Endometrium (tissue), 2 donors: ENCODE measurements around the gene SPNS3.

Source experiments
- FAIRE-seq: peaks from 2 replicates; lab custom pipeline; 2012; peaks lifted over from hg19 to GRCh38; lab: Jason Lieb, UNC
- donor health status: control.
- donor health status: control.

SPNS3 gene

GRCh38 chr17:4488989-4489595, 55.4 kb downstream of the SPNS3 start:
- FAIRE-seq = no peak

- no peak for FAIRE-seq
These were observed 56.4 kb downstream of the SPNS3 start for GRCh38 chr17:4490109-4490591.

- no peak for FAIRE-seq
These were observed 56.9 kb downstream of the SPNS3 start for GRCh38 chr17:4490637-4491061.

GRCh38 chr17:4492721-4493561, 59.2 kb downstream of the SPNS3 start:
- no peak for FAIRE-seq

GRCh38 chr17:4497101-4497824, 63.5 kb downstream of the SPNS3 start:
- FAIRE-seq = no peak

GRCh38 chr17:4498461-4499397, 65.0 kb downstream of the SPNS3 start, which contains the start of gene SPNS2:
TSS of gene SPNS2 (plus strand) at chr17:4498881. CDS start at chr17:4499048, 167 bp downstream.
- no peak for FAIRE-seq

- no peak for FAIRE-seq
These were observed 65.9 kb downstream of the SPNS3 start for GRCh38 chr17:4499431-4500190.

- FAIRE-seq = no peak
These were observed 66.4 kb downstream of the SPNS3 start for GRCh38 chr17:4500191-4500571.

GRCh38 chr17:4501295-4501949, 67.7 kb downstream of the SPNS3 start:
- FAIRE-seq = no peak

- no peak for FAIRE-seq
These were observed 68.9 kb downstream of the SPNS3 start for GRCh38 chr17:4502466-4503154.

GRCh38 chr17:4503283-4504025, 69.7 kb downstream of the SPNS3 start:
- FAIRE-seq = no peak

- no peak for FAIRE-seq
These were observed 70.4 kb downstream of the SPNS3 start for GRCh38 chr17:4504188-4504587.

GRCh38 chr17:4505187-4505586, 71.4 kb downstream of the SPNS3 start:
- no peak for FAIRE-seq

GRCh38 chr17:4506175-4506813, 72.6 kb downstream of the SPNS3 start:
- FAIRE-seq = no peak

GRCh38 chr17:4506892-4507291, 73.2 kb downstream of the SPNS3 start:
- FAIRE-seq = no peak

- no peak for FAIRE-seq
These were observed 73.8 kb downstream of the SPNS3 start for GRCh38 chr17:4507361-4508111.

GRCh38 chr17:4508207-4508606, 74.5 kb downstream of the SPNS3 start:
- FAIRE-seq = no peak

- FAIRE-seq = no peak
These were observed 75.7 kb downstream of the SPNS3 start for GRCh38 chr17:4509401-4509800.
